ENCODE data around the gene CUBN. TPM values are rescaled to one million over a fixed set of nuclear protein-coding genes. Genes with fewer than 3 reads are reported as not detected.

The CUBN gene
- total RNA-seq, 1 donor from 2014 or later: 0.32 TPM

DNA sequence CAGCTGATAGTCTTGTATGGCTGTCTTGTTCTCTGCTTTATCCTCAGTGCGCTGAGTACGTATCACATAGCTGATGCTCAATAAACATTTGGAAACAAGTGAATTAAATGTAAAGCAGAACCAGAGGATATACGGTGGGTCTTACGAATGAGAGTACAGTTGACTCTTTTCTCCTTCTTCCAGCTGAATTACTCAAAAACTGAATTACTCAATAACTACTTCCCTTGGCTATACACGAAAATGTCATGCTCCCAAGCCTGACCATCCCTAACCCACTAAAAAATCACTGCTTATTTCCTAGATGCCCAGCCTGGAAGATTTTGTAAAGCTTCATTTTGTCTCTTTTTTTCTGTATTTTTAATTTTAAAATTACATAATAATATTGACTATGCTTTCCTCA is 309.2 kb downstream of the CUBN start:
- no peak overlapping the region for H3K4me3 Mint-ChIP-seq (ENCODE audit: unreplicated experiment)
- H3K9me3 Mint-ChIP-seq (ENCODE audit: unreplicated experiment): peaks cover 8% of the 10 kb centered on the region
- peaks cover 12% of the 10 kb centered on the region for H3K36me3 Mint-ChIP-seq (ENCODE audit: unreplicated experiment)
- no peak overlapping the region for H3K27ac Mint-ChIP-seq (ENCODE audit: unreplicated experiment)
- peaks cover 6% of the 10 kb centered on the region for H3K27me3 Mint-ChIP-seq (ENCODE audit: unreplicated experiment)
- no peak for DNase-seq
- no peak for TF ChIP-seq CTCF (IDR thresholded peaks at IDR 0.05; ENCODE audit: partially characterized antibody, unreplicated experiment)
- H3K4me1 Mint-ChIP-seq (ENCODE audit: low read depth, unreplicated experiment): peaks cover 7% of the 10 kb centered on the region

- no peak for TF ChIP-seq CTCF (IDR thresholded peaks at IDR 0.05; ENCODE audit: partially characterized antibody, unreplicated experiment)
- H3K4me1 Mint-ChIP-seq (ENCODE audit: low read depth, unreplicated experiment): peaks cover 7% of the 10 kb centered on the region
- H3K9me3 Mint-ChIP-seq (ENCODE audit: unreplicated experiment): peaks cover 8% of the 10 kb centered on the region
- H3K27ac Mint-ChIP-seq (ENCODE audit: unreplicated experiment): no peak overlapping the region
- peaks cover 12% of the 10 kb centered on the region for H3K36me3 Mint-ChIP-seq (ENCODE audit: unreplicated experiment)
- no peak for DNase-seq
- no peak overlapping the region for H3K4me3 Mint-ChIP-seq (ENCODE audit: unreplicated experiment)
- H3K27me3 Mint-ChIP-seq (ENCODE audit: unreplicated experiment): peaks cover 4% of the 10 kb centered on the region
These were observed 309.6 kb downstream of the CUBN start for GRCh38 chr10:16820018-16820417.

- no peak for TF ChIP-seq CTCF (IDR thresholded peaks at IDR 0.05; ENCODE audit: partially characterized antibody, unreplicated experiment)
- Mint-ChIP-seq H3K27me3 (ENCODE audit: unreplicated experiment) (peaks cover 4% of the 10 kb centered on the region), H3K4me3 (ENCODE audit: unreplicated experiment) (no peak overlapping the region)
These were observed 310.2 kb downstream of the CUBN start for GRCh38 chr10:16819436-16819835.

GRCh38 chr10:16819026-16819425 is 310.6 kb downstream of the CUBN start:
- no peak for TF ChIP-seq CTCF (IDR thresholded peaks at IDR 0.05; ENCODE audit: partially characterized antibody, unreplicated experiment)
- peaks cover 4% of the 10 kb centered on the region for H3K27me3 Mint-ChIP-seq (ENCODE audit: unreplicated experiment)
- DNase-seq: no peak

More at GRCh38 chr10:16819436-16819835, 310.2 kb downstream of the CUBN start:
- H3K27ac Mint-ChIP-seq (ENCODE audit: unreplicated experiment): no peak overlapping the region
- H3K4me1 Mint-ChIP-seq (ENCODE audit: low read depth, unreplicated experiment): peaks cover 7% of the 10 kb centered on the region
- peaks cover 8% of the 10 kb centered on the region for H3K9me3 Mint-ChIP-seq (ENCODE audit: unreplicated experiment)
- H3K36me3 Mint-ChIP-seq (ENCODE audit: unreplicated experiment): peaks cover 12% of the 10 kb centered on the region
- DNase-seq: no peak

DNA sequence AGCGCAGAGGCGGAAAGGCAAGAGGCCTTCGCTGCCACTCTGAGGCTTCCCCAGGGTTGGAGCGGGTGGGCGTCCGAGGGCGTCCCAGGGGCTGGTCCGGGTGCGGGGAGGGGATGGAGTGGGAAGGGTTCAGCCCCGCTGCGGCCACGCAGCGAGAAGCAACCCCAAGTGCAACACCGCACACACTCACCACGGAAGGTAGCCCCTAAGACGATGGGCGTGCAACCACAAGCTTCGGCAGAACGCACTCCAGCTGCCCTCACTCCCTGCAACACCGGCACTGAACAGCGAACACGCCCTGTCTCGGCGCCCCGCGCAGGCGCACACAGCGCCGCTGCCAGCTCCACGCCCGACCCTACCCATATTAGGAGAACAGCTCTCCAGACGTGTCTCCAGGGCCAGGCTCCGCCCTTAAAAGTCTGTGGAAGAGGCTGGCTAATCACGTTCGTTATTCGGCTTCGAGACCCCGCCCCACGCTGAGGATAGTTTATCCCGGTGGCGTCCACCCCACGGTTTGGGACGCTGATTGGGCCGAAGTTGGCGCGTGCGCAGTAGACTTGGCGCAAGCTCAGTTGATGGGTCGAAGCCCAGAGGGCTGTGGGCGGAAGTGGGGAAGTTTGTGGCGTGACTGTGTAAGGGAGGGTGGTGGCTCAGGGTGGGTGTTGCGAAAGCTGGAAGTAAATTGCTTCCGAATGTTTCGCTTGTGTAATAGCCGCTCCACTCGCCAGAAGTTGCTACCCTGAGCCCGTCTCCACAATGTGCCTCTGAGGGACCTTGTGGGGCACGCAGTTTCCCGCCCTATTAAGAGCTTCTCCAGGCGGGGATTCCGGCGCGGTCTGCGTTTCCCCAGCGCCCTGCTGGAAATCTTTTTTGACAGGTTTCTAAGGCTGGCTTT is 312.2 kb downstream of the CUBN start, which contains the start of gene RSU1:
Gene RSU1, minus strand, starts transcription at position 300 of the 895 bp plus-strand sequence. CDS start 343 bp downstream, outside the sequence.
- Mint-ChIP-seq H3K36me3 (ENCODE audit: unreplicated experiment) (peaks cover 10% of the 10 kb centered on the region), H3K27ac (ENCODE audit: unreplicated experiment) (peak within 1 kb of the TSS; percentile 91), H3K4me1 (ENCODE audit: low read depth, unreplicated experiment) (peaks cover 7% of the 10 kb centered on the region), H3K9me3 (ENCODE audit: unreplicated experiment) (peaks cover 6% of the 10 kb centered on the region), H3K27me3 (ENCODE audit: unreplicated experiment) (peaks cover 4% of the 10 kb centered on the region), H3K4me3 (ENCODE audit: unreplicated experiment) (peak within 1 kb of the TSS; percentile 98)
- peak; percentile 100 for DNase-seq
- TF ChIP-seq CTCF (IDR thresholded peaks at IDR 0.05; ENCODE audit: partially characterized antibody, unreplicated experiment): no peak

More at GRCh38 chr10:16819026-16819425, 310.6 kb downstream of the CUBN start:
- H3K4me3 Mint-ChIP-seq (ENCODE audit: unreplicated experiment): no peak overlapping the region
- no peak overlapping the region for H3K27ac Mint-ChIP-seq (ENCODE audit: unreplicated experiment)
- peaks cover 7% of the 10 kb centered on the region for H3K4me1 Mint-ChIP-seq (ENCODE audit: low read depth, unreplicated experiment)
- peaks cover 12% of the 10 kb centered on the region for H3K36me3 Mint-ChIP-seq (ENCODE audit: unreplicated experiment)
- peaks cover 8% of the 10 kb centered on the region for H3K9me3 Mint-ChIP-seq (ENCODE audit: unreplicated experiment)
